22Rv1 (cell line): ENCODE results near the gene SOX12.

ENCODE experiments used
- H3K27ac ChIP-seq: fragments of 450-650 bp; 2 replicates; pipeline ENCODE4 v1.5.1; 2017
- ZFX ChIP-seq: fragments of 450-650 bp; IDR thresholded peaks from 2 replicates; pipeline ENCODE4 v1.6.1; 2017; ENCODE audit warnings: antibody characterized with exemption, borderline replicate concordance
- TF ChIP-seq, protein P1 (sequence below): fragments of 450-650 bp; IDR thresholded peaks from 2 replicates; pipeline ENCODE4 v1.5.1; 2017; ENCODE audit warnings: mild to moderate bottlenecking

Gene SOX12

DNA sequence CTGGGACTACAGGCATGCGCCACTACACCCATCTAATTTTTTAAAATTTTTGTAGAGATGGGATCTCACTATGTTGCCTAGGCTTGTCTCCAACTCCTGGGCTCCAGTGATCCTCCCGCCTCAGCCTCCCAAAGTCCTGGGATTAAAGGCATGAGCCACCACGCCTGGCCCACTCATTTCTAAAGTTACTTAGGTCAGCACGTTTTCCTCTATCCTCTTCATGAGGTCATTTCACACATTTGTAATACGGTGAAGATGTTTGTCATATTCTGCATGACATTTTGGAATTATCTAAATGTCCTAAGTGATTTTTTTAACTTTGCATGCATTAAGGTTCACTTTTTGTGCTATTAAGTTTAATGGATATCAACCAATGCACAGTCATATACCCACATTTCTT is 11.9 kb upstream of the SOX12 start:
- no peak for TF ChIP-seq ZFX
- TF ChIP-seq, protein P1, sequence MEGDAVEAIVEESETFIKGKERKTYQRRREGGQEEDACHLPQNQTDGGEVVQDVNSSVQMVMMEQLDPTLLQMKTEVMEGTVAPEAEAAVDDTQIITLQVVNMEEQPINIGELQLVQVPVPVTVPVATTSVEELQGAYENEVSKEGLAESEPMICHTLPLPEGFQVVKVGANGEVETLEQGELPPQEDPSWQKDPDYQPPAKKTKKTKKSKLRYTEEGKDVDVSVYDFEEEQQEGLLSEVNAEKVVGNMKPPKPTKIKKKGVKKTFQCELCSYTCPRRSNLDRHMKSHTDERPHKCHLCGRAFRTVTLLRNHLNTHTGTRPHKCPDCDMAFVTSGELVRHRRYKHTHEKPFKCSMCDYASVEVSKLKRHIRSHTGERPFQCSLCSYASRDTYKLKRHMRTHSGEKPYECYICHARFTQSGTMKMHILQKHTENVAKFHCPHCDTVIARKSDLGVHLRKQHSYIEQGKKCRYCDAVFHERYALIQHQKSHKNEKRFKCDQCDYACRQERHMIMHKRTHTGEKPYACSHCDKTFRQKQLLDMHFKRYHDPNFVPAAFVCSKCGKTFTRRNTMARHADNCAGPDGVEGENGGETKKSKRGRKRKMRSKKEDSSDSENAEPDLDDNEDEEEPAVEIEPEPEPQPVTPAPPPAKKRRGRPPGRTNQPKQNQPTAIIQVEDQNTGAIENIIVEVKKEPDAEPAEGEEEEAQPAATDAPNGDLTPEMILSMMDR: no peak
- no peak overlapping the region for H3K27ac ChIP-seq

DNA sequence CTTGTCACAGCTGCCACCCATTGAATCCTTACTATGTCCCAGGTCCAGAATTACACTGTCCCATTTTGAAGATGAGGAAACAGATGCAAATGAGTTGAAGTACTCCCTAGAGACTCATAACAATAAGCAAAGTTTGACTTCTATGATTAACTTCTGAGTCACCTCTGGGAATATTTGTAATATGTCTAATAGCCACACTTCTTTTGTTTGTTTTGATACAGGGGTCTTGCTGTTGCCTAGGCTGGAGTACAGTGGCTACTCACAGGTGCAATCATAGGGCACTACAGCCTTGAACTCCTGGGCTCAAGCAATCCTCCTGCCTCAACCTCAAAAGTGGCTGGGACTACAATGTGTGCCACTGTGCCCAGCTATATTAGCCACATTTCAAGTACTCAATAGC is 11.4 kb upstream of the SOX12 start:
- no peak overlapping the region for H3K27ac ChIP-seq
- TF ChIP-seq ZFX: no peak
- TF ChIP-seq, protein P1: no peak

DNA sequence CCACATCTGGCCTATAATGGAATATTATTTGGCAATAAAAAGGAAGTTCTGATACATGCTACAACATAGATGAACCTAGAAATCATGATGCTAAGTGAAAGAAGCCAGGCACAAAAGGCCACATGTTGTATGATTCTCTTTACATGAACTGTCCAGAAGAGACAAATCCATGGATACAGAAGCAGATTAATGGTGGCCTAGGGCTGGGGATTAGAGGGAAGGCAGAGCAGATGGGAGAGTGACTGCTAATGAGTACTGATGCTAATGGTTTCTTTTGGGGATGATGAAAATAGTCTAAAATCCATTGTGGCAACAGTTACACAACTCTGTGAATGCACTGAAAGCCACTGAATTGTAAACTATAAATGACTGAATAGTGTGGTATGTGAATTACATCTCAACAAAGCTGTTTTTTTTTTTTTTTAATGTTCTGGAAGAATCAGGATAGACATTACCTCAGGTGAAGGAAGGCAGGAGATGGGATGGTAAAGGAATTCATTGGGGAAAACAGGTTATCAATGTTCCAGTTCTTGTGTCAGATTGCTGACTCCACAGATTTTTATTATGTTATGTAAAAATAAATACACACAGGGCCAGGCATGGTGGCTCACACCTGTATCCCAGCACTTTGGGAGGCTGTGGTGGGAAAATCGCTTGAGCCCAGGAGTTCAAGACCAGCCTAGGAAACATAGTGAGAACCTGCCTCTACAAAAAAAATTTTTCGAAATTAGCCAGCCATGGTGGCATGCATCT is 8.9 kb upstream of the SOX12 start:
- no peak overlapping the region for H3K27ac ChIP-seq
- TF ChIP-seq, protein P1: no peak
- TF ChIP-seq ZFX: no peak

DNA sequence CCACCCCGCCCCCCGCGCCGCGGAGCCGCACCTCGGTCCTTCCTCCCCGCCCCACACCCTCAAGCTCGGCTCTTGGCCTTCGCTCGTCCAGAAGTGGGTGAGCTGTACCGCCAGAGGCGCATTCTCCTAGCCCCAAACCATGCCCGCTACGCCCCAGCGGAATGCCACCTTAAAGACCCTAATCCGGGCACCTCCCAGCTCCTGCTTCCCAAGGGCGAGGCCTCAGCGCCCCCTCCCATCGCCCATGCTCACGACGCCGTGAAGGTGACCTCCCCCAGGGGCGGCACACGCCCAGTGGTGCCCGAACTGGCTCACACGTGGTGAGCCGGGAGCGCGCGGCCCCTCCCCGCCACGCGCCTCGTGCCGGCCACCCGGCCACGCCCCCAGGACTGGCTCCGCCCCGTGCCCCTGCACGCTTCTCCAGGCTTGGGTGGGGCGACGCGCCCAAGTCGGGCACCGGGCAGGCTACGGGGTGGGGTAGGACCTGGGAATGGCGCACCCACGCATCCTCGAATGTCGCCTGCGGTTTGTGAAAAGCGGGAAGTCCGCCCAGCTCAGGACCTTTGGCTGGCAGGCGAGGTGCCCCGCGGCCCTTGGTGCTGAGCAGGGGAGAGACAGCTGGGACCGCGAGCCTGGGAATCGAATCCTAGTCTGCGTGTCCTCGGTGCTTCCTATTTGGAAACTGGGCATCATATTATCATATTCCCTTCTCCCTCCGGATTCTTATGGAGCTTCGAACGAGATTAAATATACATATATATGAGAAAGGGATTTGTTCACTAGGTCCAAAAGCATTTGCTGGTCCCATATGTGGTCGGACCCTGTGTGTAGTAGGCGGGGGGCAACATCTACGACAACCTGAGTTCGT is 941 bp upstream of the SOX12 start:
- TF ChIP-seq ZFX: no peak
- TF ChIP-seq, protein P1: peak; percentile 19; the same call in 1 of the 2 replicates
- H3K27ac ChIP-seq: peak overlapping the region; percentile 88

DNA sequence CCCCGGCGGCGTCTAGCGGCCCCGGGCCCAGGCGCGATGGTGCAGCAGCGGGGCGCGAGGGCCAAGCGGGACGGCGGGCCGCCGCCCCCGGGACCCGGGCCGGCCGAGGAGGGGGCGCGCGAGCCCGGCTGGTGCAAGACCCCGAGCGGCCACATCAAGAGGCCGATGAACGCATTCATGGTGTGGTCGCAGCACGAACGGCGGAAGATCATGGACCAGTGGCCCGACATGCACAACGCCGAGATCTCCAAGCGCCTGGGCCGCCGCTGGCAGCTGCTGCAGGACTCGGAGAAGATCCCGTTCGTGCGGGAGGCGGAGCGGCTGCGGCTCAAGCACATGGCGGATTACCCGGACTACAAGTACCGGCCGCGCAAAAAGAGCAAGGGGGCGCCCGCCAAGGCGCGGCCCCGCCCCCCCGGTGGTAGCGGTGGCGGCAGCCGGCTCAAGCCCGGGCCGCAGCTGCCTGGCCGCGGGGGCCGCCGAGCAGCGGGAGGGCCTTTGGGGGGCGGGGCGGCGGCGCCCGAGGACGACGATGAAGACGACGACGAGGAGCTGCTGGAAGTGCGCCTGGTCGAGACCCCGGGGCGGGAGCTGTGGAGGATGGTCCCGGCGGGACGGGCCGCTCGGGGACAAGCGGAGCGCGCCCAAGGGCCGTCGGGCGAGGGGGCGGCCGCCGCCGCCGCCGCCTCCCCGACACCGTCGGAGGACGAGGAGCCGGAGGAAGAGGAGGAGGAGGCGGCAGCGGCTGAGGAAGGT is 715 bp downstream of the SOX12 start:
- TF ChIP-seq, protein P1: 0 out of 2 replicates have a peak, but pooled peaks have one; percentile 4
- TF ChIP-seq ZFX: no peak
- H3K27ac ChIP-seq: peak overlapping the region; percentile 88

DNA sequence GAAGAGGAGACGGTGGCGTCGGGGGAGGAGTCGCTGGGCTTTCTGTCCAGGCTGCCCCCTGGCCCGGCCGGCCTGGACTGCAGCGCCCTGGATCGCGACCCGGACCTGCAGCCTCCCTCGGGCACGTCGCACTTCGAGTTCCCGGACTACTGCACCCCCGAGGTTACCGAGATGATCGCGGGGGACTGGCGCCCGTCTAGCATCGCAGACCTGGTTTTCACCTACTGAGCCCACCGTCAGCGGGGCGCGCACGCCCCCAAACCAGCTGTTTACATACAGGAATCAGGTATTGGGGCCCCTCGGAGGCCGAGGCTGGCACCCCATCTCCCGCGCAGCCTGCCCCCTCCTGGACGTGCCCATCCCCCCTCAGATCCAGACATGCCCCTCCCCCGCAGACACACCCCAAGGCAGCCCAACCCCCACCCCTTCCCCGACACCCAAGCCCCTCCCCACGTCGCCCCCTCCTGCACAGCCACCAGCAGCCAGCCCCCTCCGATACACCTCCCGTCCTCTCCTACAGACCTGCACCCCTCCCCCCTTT is 1.4 kb downstream of the SOX12 start:
- TF ChIP-seq, protein P1: no peak
- no peak for TF ChIP-seq ZFX
- peak overlapping the region; percentile 88 for H3K27ac ChIP-seq
